Memory B cell (primary cell): ENCODE measurements around the gene PIGP.
"Not testable (repeated sequence)": the region's sequence is repeated elsewhere in the genome, so short reads cannot be mapped to it uniquely, and the experiment has no call there.

ENCODE experiments used
- ATAC-seq: fragments of 150-1000 bp; cut with Tn5 transposase; 2 replicates; pipeline ENCODE4 v1.10.0; 2021; ENCODE audit warnings: low read depth, mild to moderate bottlenecking, moderate library complexity
- DNase-seq, 2 donors: peaks; one replicate each; pipeline ENCODE4 v3.0.0; 2022; ENCODE audit warnings: low spot score in 2 of 2
- H3K27ac Mint-ChIP-seq: one replicate; pipeline ENCODE4 v1.8.0; 2022; ENCODE audit warnings: mild to moderate bottlenecking, moderate library complexity, mixed read lengths
- H3K27me3 Mint-ChIP-seq: one replicate; pipeline ENCODE4 v1.8.0; 2022; ENCODE audit warnings: mixed read lengths
- H3K36me3 Mint-ChIP-seq: one replicate; pipeline ENCODE4 v1.8.0; 2022; ENCODE audit warnings: mild to moderate bottlenecking, mixed read lengths
- H3K4me1 Mint-ChIP-seq: one replicate; pipeline ENCODE4 v1.8.0; 2022; ENCODE audit warnings: mixed read lengths
- H3K4me3 Mint-ChIP-seq: one replicate; pipeline ENCODE4 v1.8.0; 2022; ENCODE audit warnings: mild to moderate bottlenecking, moderate library complexity, mixed read lengths
- H3K9me3 Mint-ChIP-seq: one replicate; pipeline ENCODE4 v1.8.0; 2022; ENCODE audit warnings: mixed read lengths

The PIGP gene

GRCh38 chr21:37072988-37073416 lies at the start of gene PIGP, which contains the start of gene TTC3:
TSS of gene PIGP (minus strand) at chr21:37073071. CDS start at chr21:37072515, 556 bp downstream.
TSS of gene TTC3 (plus strand) at chr21:37073254. CDS start at chr21:37087258, 14,004 bp downstream.
- ATAC-seq, result peak; percentile 58
- Mint-ChIP-seq H3K36me3 (peaks cover 14% of the 10 kb centered on the region), H3K4me1 (peaks cover 23% of the 10 kb centered on the region), H3K4me3 (peak within 1 kb of the TSS; percentile 96), H3K27me3 (no peaks in the 10 kb centered on the region), H3K9me3 (no peaks in the 10 kb centered on the region), H3K27ac (peak within 1 kb of the TSS; percentile 95)
- DNase-seq, result peak; percentile 98

GRCh38 chr21:37119421-37120218 lies 46.7 kb upstream of the PIGP start:
- H3K9me3 Mint-ChIP-seq, result no peaks in the 10 kb centered on the region
- H3K4me3 Mint-ChIP-seq, result no peak overlapping the region
- peak overlapping the region; percentile 37 for H3K27ac Mint-ChIP-seq
- H3K36me3 Mint-ChIP-seq, result peaks cover 21% of the 10 kb centered on the region
- H3K27me3 Mint-ChIP-seq, result no peaks in the 10 kb centered on the region
- DNase-seq (no peak), ATAC-seq (no peak)
- H3K4me1 Mint-ChIP-seq, result no peaks in the 10 kb centered on the region

GRCh38 chr21:37118187-37118826 lies 45.4 kb upstream of the PIGP start:
- DNase-seq, result no peak
- no peaks in the 10 kb centered on the region for H3K9me3 Mint-ChIP-seq
- peak overlapping the region; percentile 37 for H3K27ac Mint-ChIP-seq
- H3K27me3 Mint-ChIP-seq, result no peaks in the 10 kb centered on the region
- H3K4me3 Mint-ChIP-seq, result no peak overlapping the region
- ATAC-seq, result no peak
- H3K4me1 Mint-ChIP-seq, result no peaks in the 10 kb centered on the region
- H3K36me3 Mint-ChIP-seq, result peaks cover 19% of the 10 kb centered on the region

GRCh38 chr21:37117204-37117603 lies 44.3 kb upstream of the PIGP start:
- DNase-seq (no peak), ATAC-seq (no peak)
- no peaks in the 10 kb centered on the region for H3K9me3 Mint-ChIP-seq
- H3K4me1 Mint-ChIP-seq, result no peaks in the 10 kb centered on the region
- H3K27me3 Mint-ChIP-seq, result no peaks in the 10 kb centered on the region
- H3K36me3 Mint-ChIP-seq, result peaks cover 15% of the 10 kb centered on the region
- no peak overlapping the region for H3K4me3 Mint-ChIP-seq
- H3K27ac Mint-ChIP-seq, result no peak overlapping the region

- not testable (repeated sequence) for H3K9me3 Mint-ChIP-seq, H3K4me1 Mint-ChIP-seq, H3K27me3 Mint-ChIP-seq, H3K27ac Mint-ChIP-seq, ATAC-seq, DNase-seq, H3K4me3 Mint-ChIP-seq
- H3K36me3 Mint-ChIP-seq, result peaks cover 18% of the 10 kb centered on the region
These were observed 43.6 kb upstream of the PIGP start for GRCh38 chr21:37116459-37116858.

- DNase-seq, H3K4me1 Mint-ChIP-seq, H3K9me3 Mint-ChIP-seq, H3K4me3 Mint-ChIP-seq, ATAC-seq, H3K27me3 Mint-ChIP-seq, H3K27ac Mint-ChIP-seq: not testable (repeated sequence)
- peaks cover 15% of the 10 kb centered on the region for H3K36me3 Mint-ChIP-seq
These were observed 41.4 kb upstream of the PIGP start for GRCh38 chr21:37114301-37114700.

- H3K27me3 Mint-ChIP-seq, DNase-seq, ATAC-seq, H3K9me3 Mint-ChIP-seq, H3K4me1 Mint-ChIP-seq, H3K27ac Mint-ChIP-seq, H3K4me3 Mint-ChIP-seq: not testable (repeated sequence)
- peaks cover 22% of the 10 kb centered on the region for H3K36me3 Mint-ChIP-seq
These were observed 38.2 kb upstream of the PIGP start for GRCh38 chr21:37111029-37111428.

- H3K36me3 Mint-ChIP-seq, result peaks cover 14% of the 10 kb centered on the region
- no peak overlapping the region for H3K27ac Mint-ChIP-seq
- H3K4me3 Mint-ChIP-seq, result no peak overlapping the region
- H3K9me3 Mint-ChIP-seq, result peaks cover 3% of the 10 kb centered on the region
- no peaks in the 10 kb centered on the region for H3K4me1 Mint-ChIP-seq
- no peaks in the 10 kb centered on the region for H3K27me3 Mint-ChIP-seq
- no peak for ATAC-seq
- DNase-seq, result no peak
These were observed 34.1 kb upstream of the PIGP start for GRCh38 chr21:37106998-37107397.

GRCh38 chr21:37102746-37103145 lies 29.9 kb upstream of the PIGP start:
- H3K27ac Mint-ChIP-seq, H3K4me1 Mint-ChIP-seq, DNase-seq, H3K27me3 Mint-ChIP-seq, H3K9me3 Mint-ChIP-seq, H3K4me3 Mint-ChIP-seq, ATAC-seq: not testable (repeated sequence)
- peaks cover 22% of the 10 kb centered on the region for H3K36me3 Mint-ChIP-seq

- no peaks in the 10 kb centered on the region for H3K27me3 Mint-ChIP-seq
- H3K4me1 Mint-ChIP-seq, result no peaks in the 10 kb centered on the region
- peaks cover 3% of the 10 kb centered on the region for H3K9me3 Mint-ChIP-seq
- no peak for DNase-seq
- no peak for ATAC-seq
- no peak overlapping the region for H3K4me3 Mint-ChIP-seq
- no peak overlapping the region for H3K27ac Mint-ChIP-seq
- H3K36me3 Mint-ChIP-seq, result peaks cover 22% of the 10 kb centered on the region
These were observed 28.5 kb upstream of the PIGP start for GRCh38 chr21:37101384-37101783.

- no peak for ATAC-seq
- Mint-ChIP-seq H3K27me3 (no peaks in the 10 kb centered on the region), H3K4me3 (no peak overlapping the region), H3K4me1 (no peaks in the 10 kb centered on the region), H3K36me3 (peaks cover 22% of the 10 kb centered on the region), H3K9me3 (peaks cover 3% of the 10 kb centered on the region), H3K27ac (peak overlapping the region; percentile 72)
- DNase-seq, result no peak
These were observed 27.4 kb upstream of the PIGP start for GRCh38 chr21:37100316-37100715.

- H3K27ac Mint-ChIP-seq, result no peak overlapping the region
- H3K4me1 Mint-ChIP-seq, result no peaks in the 10 kb centered on the region
- peaks cover 1% of the 10 kb centered on the region for H3K9me3 Mint-ChIP-seq
- no peak overlapping the region for H3K4me3 Mint-ChIP-seq
- DNase-seq (no peak), ATAC-seq (no peak)
- peaks cover 22% of the 10 kb centered on the region for H3K36me3 Mint-ChIP-seq
- no peaks in the 10 kb centered on the region for H3K27me3 Mint-ChIP-seq
These were observed 25.9 kb upstream of the PIGP start for GRCh38 chr21:37098751-37099150.

- peaks cover 20% of the 10 kb centered on the region for H3K36me3 Mint-ChIP-seq
- no peak overlapping the region for H3K4me3 Mint-ChIP-seq
- no peaks in the 10 kb centered on the region for H3K9me3 Mint-ChIP-seq
- ATAC-seq (no peak), DNase-seq (no peak)
- no peak overlapping the region for H3K27ac Mint-ChIP-seq
- H3K4me1 Mint-ChIP-seq, result no peaks in the 10 kb centered on the region
- no peaks in the 10 kb centered on the region for H3K27me3 Mint-ChIP-seq
These were observed 22.9 kb upstream of the PIGP start for GRCh38 chr21:37095821-37096220.

- H3K27ac Mint-ChIP-seq, result no peak overlapping the region
- H3K27me3 Mint-ChIP-seq, result no peaks in the 10 kb centered on the region
- peaks cover 17% of the 10 kb centered on the region for H3K36me3 Mint-ChIP-seq
- DNase-seq, result no peak
- H3K4me1 Mint-ChIP-seq, result no peaks in the 10 kb centered on the region
- H3K9me3 Mint-ChIP-seq, result no peaks in the 10 kb centered on the region
- ATAC-seq, result no peak
- H3K4me3 Mint-ChIP-seq, result no peak overlapping the region
These were observed 21.1 kb upstream of the PIGP start for GRCh38 chr21:37093977-37094376.
